IPS-NIHi7 (cell line): Measurements from ENCODE around the gene CRACDL.

Source experiments
- DNase-seq: peaks from one replicate; pipeline ENCODE4 v3.0.0; 2012; ENCODE audit warnings: mixed read lengths; ENCODE audit errors: extremely low spot score

Gene CRACDL

GRCh38 chr2:98751748-98752147, 184.3 kb downstream of the CRACDL start:
- DNase-seq, result no peak

DNA sequence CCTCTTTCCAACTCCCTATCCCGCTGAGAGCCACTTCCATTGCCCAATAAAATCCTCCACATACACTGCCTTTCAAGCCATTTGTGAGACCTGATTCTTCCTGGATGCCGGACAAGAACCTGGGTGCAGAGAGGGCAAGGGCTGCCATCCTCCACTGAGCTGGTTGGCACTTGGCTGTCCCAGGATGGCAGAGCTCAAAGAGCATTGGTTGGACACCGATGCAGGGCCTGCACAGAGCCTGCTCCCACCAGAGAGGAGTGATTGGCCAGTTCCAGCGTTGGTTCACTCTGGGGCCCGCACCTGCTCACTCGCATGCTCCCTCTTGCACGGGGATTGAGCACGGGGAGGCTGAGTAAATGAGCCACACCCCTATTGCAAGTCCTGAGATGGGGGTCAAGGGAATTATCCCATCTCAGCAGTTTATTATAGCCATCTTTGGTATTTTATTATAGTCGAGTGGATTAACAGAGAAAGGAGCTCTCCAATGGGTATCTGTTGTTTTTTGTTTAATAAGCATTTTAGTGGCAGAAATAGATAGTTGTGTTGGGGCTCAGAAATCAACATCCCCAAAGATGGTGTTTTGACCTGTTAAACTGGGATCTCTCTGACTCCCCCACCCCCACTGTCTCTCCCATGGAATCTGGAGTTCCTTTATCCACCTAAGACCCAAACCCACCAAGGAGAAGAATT, 185.3 kb downstream of the CRACDL start:
- no peak for DNase-seq

- no peak for DNase-seq
Observed at GRCh38 chr2:98749066-98749450, 187.0 kb downstream of the CRACDL start.

DNA sequence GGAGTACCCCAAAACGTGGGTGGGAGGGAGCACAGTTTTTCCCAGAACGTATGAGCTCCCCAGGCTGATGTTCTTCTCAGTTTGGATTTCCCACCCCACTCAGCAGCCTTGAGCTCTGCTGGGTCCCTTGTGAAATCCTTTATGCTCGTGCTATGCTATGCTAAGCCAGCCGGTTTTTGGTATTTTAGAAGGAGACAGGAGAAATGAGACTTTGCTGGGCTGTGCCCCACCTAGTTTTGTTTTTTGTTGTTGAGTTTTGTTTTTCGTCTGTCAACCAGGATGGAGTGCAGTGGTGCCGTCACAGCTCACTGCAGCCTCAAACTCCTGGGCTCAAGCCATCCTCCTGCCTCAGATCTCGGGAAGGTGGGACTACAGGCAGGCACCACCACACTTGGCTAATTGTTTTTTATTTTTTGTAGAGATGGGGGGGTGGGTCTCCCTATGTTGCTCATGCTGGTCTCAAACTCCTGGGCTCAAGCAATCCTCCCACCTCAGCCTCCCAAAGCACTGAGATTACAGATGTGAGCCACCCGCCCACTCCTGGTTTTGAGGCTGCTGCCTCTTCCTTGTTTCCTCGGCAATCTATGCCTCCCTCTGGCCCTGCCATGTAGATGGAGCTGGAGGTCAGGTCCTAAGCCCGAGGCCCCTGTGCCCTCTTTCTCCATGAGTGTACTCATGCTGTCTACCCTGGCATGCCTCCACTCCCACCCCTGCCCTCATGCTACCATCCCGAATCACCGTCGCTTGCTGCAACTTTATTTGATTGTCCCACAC, 187.5 kb downstream of the CRACDL start:
- DNase-seq, result no peak

- DNase-seq, result no peak
Observed at GRCh38 chr2:98747888-98748287, 188.1 kb downstream of the CRACDL start.

DNA sequence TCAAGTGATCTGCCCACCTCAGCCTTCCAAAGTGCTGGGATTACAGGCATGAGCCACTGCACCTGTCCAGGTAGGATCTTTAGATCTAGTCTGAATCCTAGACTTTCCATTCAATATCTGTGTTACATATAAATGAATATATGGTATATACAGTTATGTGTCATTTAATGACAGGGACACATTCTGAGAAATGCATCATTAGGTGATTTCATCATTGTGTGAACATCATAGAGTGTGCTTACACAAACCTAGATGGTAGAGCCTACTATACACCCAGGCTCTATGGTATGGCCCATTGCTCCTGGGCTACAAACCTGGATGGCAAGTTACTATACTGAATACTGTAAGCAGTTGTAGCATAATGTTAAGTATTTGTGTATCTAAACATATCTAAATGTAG, 189.6 kb downstream of the CRACDL start:
- DNase-seq, result no peak

DNA sequence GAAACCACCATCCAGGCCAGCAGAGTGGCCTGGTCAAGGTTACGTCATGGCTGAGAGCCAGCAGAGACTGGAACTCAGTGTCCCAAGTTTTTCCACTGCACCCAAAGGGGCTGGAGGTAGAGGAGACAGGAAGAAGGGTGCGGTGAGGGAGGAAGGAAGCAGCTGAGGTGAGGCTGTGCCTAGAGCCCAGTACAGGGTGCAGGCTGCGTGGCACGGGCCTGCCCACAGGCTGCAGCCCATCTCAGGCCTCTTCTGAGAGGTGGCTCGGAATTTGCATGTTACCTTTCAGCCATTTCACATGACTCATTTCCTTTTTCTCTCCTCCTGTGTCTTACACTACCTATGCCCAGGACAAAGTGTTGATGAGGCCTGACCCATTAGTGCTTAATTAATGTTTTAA, 191.4 kb downstream of the CRACDL start:
- DNase-seq, result no peak
